CD4-positive, alpha-beta T cell (primary cell): ENCODE data around the gene USP12. TPM values are rescaled to one million over a fixed set of nuclear protein-coding genes. Genes with fewer than 3 reads are reported as not detected.

Source experiments
- ATAC-seq: fragments of 200-7000 bp; cut with Tn5 transposase; one replicate; pipeline ENCODE4 v1.10.0; 2022; ENCODE audit warnings: mild to moderate bottlenecking; ENCODE audit not compliant: poor library complexity
- CTCF ChIA-PET: fragments of 350-600 bp; sonication (Branson Sonifier 250); formaldehyde crosslinking; loops from one replicate; lab custom pipeline; 2021; ENCODE audit warnings: antibody characterized with exemption, inconsistent platforms; lab: Charles Lee
- POLR2A ChIA-PET: fragments of 350-600 bp; sonication (Branson Sonifier 250); formaldehyde crosslinking; loops from one replicate; lab custom pipeline; 2021; ENCODE audit warnings: antibody characterized with exemption, inconsistent platforms; lab: Charles Lee
- DNase-seq, 14 experiments: peaks; one replicate each; pipeline ENCODE4 v3.0.0-alpha.2; 2013 to 2020; ENCODE audit warnings: mixed read lengths in 2 of 14
- H3K27ac ChIP-seq, 2 donors: one replicate each; pipeline versions ENCODE4 v1.5.1 to v1.7.0; 2013; ENCODE audit warnings: low read length in 2 of 2, low read depth in 1 of 2, mild to moderate bottlenecking in 1 of 2
- H3K27me3 ChIP-seq, 2 experiments: 1 replicate in 1 of 2; 2 replicates in 1 of 2; pipeline versions ENCODE4 v1.6.1 to v1.7.0; 2013; ENCODE audit warnings: low read length in 2 of 2, control low read depth in 1 of 2, mild to moderate bottlenecking in 1 of 2, moderate library complexity in 1 of 2; ENCODE audit not compliant: insufficient read depth in 2 of 2, control insufficient read depth in 1 of 2
- H3K36me3 ChIP-seq: one replicate; pipeline ENCODE4 v1.6.1; 2013; ENCODE audit warnings: low read length, control low read depth; ENCODE audit not compliant: insufficient read depth
- H3K4me1 ChIP-seq: one replicate; pipeline ENCODE4 v1.6.1; 2013; ENCODE audit warnings: low read length, control low read depth; ENCODE audit not compliant: insufficient read depth
- H3K4me3 ChIP-seq: one replicate; pipeline ENCODE4 v1.5.1; 2013; ENCODE audit warnings: mild to moderate bottlenecking, low read length, moderate library complexity
- H3K9me3 ChIP-seq, 2 experiments: 1 replicate in 1 of 2; 2 replicates in 1 of 2; pipeline versions ENCODE4 v1.6.1 to v1.7.0; 2013; ENCODE audit warnings: low read length in 2 of 2, mild to moderate bottlenecking in 2 of 2, control low read depth in 1 of 2, moderate library complexity in 1 of 2; ENCODE audit not compliant: control insufficient read depth in 1 of 2, insufficient read depth in 1 of 2
- H3K27ac Mint-ChIP-seq: one replicate; pipeline ENCODE4 v1.8.0; 2020; ENCODE audit warnings: mixed read lengths
- H3K27me3 Mint-ChIP-seq: one replicate; pipeline ENCODE4 v1.8.0; 2021; ENCODE audit warnings: mixed read lengths
- H3K36me3 Mint-ChIP-seq: one replicate; pipeline ENCODE4 v1.8.0; 2021; ENCODE audit warnings: low read depth, mixed read lengths
- H3K4me1 Mint-ChIP-seq: one replicate; pipeline ENCODE4 v1.8.0; 2021; ENCODE audit warnings: low read depth, mixed read lengths
- H3K4me3 Mint-ChIP-seq: one replicate; pipeline ENCODE4 v1.8.0; 2020; ENCODE audit warnings: mild to moderate bottlenecking, mixed read lengths
- H3K9me3 Mint-ChIP-seq: one replicate; pipeline ENCODE4 v1.8.0; 2020; ENCODE audit warnings: mixed read lengths
- CTCF ChIP-seq: fragments of 200-600 bp; IDR thresholded peaks from one replicate; pipeline ENCODE4 v1.8.0; 2022; ENCODE audit warnings: antibody characterized with exemption, mild to moderate bottlenecking
- intact Hi-C, 2 experiments: fragments of 100-400 bp; cut with DNase I in 1 of 2; cut with micrococcal nuclease in 1 of 2; formaldehyde crosslinking; loops; one replicate each; pipeline versions ENCODE4 v1.15.1 to v1.9.0; 2023 to 2025; cut with DNase I, micrococcal nuclease
- total RNA-seq, 174 experiments: library from RNA in 2 of 174; stranded (reverse) in 2 of 174; gene quantifications; one replicate each; pipeline ENCODE4 v1.2.3 and lab custom pipeline; 2021 to 2026

USP12 gene
- total RNA-seq, 2 experiments from 2014 or later: 56.9 to 58.8 TPM

DNA sequence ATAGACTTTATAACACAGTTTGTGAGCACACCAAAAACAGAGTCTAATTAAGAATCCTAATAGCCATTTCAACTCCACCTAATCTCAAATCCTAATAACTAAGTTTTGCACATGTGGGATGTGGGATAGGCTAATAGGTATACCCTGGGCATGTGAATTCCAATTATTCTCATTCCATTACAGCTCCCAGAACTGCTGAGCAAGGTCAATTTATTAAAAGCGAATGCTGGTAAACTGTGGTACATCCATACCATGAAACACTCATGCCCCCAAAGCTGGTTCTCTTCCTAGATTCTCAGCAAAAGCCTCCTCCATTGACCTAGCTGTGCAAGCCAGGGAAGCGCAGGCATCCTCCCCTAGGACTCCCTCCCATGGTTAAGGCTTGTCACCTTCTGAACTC, 113.8 kb downstream of the USP12 start:
- Mint-ChIP-seq H3K27ac (no peak overlapping the region), H3K4me3 (no peak overlapping the region), H3K4me1 (peaks cover 8% of the 10 kb centered on the region), H3K36me3 (no peaks in the 10 kb centered on the region), H3K9me3 (no peaks in the 10 kb centered on the region), H3K27me3 (no peaks in the 10 kb centered on the region)
- peaks cover 2% of the 10 kb centered on the region for H3K36me3 ChIP-seq
- TF ChIP-seq CTCF: no peak
- ATAC-seq: no peak
- H3K27ac ChIP-seq: no peak overlapping the region
- H3K27me3 ChIP-seq: no peaks in the 10 kb centered on the region
- intact Hi-C loops: no loop called here
- H3K4me1 ChIP-seq: no peaks in the 10 kb centered on the region
- ChIA-PET CTCF (no interaction called here), POLR2A (no interaction called here)
- H3K9me3 ChIP-seq: no peaks in the 10 kb centered on the region
- no peak overlapping the region for H3K4me3 ChIP-seq
- DNase-seq: no peak

- ChIA-PET POLR2A (no interaction called here), CTCF (no interaction called here)
- no peak overlapping the region for H3K27ac Mint-ChIP-seq
- intact Hi-C loops: no loop called here
- peaks cover 8% of the 10 kb centered on the region for H3K4me1 Mint-ChIP-seq
- no peaks in the 10 kb centered on the region for H3K27me3 Mint-ChIP-seq
- Histone ChIP-seq H3K27ac (no peak overlapping the region), H3K4me1 (no peaks in the 10 kb centered on the region), H3K27me3 (no peaks in the 10 kb centered on the region), H3K4me3 (no peak overlapping the region), H3K36me3 (peaks cover 2% of the 10 kb centered on the region), H3K9me3 (peaks cover 0 to 2% of the 10 kb centered on the region in 2 experiments)
- ATAC-seq (no peak), DNase-seq (no peak)
- H3K9me3 Mint-ChIP-seq: no peaks in the 10 kb centered on the region
- H3K4me3 Mint-ChIP-seq: no peak overlapping the region
- TF ChIP-seq CTCF: no peak
- H3K36me3 Mint-ChIP-seq: no peaks in the 10 kb centered on the region
Measured at GRCh38 chr13:27055526-27055925, 116.1 kb downstream of the USP12 start.

DNA sequence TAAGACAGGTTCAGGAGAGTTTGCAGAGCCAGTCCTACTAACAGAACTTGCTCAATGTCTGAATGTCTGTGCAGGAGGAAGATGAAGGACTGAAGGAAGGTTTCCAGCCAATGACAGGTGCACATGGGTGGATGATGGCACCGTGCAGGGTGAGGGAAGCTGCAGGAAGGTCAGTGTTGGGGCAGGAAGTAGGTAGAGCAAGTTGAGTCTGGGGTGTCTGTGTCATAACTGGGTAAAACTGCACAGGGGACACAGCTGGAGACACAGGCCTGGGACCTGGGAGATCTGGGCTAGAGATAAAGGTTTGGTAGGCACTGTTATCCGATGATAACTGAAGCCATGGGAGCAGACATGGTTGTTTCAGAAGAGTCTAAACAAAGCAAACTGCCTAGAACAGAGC, 116.9 kb downstream of the USP12 start:
- H3K9me3 ChIP-seq: peaks cover 0 to 4% of the 10 kb centered on the region in 2 experiments
- H3K27me3 ChIP-seq: no peaks in the 10 kb centered on the region
- Mint-ChIP-seq H3K27ac (no peak overlapping the region), H3K4me1 (peaks cover 8% of the 10 kb centered on the region), H3K27me3 (no peaks in the 10 kb centered on the region), H3K4me3 (no peak overlapping the region), H3K9me3 (no peaks in the 10 kb centered on the region), H3K36me3 (no peaks in the 10 kb centered on the region)
- TF ChIP-seq CTCF: no peak
- DNase-seq (no peak), ATAC-seq (no peak)
- H3K27ac ChIP-seq: no peak overlapping the region
- H3K4me3 ChIP-seq: no peak overlapping the region
- ChIA-PET CTCF (no interaction called here), POLR2A (no interaction called here)
- intact Hi-C loops: no loop called here
- H3K4me1 ChIP-seq: no peaks in the 10 kb centered on the region
- H3K36me3 ChIP-seq: peaks cover 2% of the 10 kb centered on the region
